GM19099 (cell line): ENCODE measurements around the gene GALNTL6.

ENCODE experiments used
- POLR2A ChIP-seq: IDR thresholded peaks from 3 replicates; pipeline ENCODE4 v1.6.1; 2011; ENCODE audit warnings: low read depth; ENCODE audit not compliant: insufficient read length; ENCODE audit errors: extremely low read depth

GALNTL6 gene

DNA sequence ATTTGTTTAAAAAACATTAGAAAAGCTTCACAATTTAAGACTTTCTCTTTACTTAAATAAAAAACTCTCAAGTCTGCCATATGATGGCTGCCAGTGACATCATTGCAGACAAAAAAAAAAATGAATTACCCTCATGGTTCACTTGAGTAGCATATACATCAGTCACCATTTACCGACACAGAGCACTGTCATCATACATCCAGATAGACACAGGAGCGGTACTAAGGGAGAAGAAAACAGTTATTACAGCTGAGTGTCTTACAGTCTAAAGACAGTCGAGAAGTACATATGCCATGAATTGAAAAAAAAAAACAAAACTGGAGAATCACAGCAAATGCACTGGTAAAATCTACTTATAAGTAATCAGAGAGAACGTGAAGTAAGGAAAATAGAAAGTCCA is 949.7 kb downstream of the GALNTL6 start:
- TF ChIP-seq POLR2A: no peak

DNA sequence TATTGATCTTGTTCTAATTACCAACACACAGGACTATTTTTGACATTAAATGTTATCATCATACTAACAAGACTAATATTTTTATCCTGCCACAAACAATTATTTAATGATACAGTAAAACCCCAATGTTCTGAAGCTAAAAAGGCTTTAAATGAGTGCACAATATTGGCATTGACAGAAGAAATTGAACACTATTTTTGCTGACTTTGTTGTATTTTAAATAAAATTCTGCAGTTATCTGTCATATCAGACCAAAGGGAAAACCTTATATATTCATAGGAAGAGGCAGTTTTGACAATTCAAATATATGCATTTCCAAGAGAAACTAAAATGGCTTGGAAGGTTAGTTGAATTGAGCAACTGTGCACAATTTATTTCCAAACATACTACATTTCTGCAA is 957.6 kb downstream of the GALNTL6 start:
- TF ChIP-seq POLR2A: no peak

DNA sequence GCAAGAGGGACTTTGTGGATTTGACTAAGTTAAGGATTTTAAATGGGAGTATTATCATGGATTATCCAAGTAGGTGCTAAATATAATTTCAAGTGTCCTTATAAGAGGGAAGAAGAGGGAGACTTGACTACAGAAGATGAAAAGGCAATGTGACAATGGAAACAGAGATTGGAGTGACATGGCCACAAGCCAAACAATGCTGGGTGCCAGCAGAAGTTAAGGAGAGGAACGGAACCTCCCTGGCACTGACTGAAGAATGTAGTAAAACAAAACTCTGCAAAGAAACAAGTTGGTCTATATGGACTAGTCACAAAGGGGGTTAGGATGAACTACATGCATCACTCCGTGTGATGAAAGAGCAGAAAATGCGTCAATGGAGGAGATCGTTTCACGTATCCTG is 959.6 kb downstream of the GALNTL6 start:
- no peak for TF ChIP-seq POLR2A

DNA sequence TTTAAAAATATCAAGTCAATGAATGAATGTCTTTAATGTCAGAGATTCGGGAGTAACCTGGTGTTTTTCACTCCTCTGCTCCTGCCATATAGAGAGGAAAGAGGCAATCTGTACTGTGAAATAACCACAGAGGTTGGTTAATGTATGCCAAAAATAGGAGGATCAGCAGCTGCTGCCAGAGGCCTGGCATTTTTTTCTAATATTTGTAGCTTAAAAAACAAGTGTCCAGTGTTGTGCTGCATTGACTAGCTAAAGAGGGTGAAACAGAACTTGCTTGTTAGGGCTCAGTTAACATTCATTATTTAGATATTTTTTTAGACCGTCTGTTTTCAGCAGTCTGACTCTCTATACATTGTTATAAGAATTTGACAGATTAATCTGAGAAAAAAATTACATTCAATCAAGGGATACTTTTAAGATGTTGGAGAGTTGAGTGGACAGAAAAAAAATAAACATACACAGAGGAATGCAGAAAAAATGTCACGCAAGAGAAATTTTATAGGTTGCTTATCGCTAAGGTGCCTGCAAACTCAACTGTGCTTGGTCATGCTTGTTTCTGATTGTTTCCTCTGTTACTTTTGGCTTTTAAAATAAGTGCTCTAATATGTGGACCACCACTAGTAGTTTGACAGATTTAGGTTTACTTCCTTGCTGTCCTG is 963.1 kb downstream of the GALNTL6 start:
- no peak for TF ChIP-seq POLR2A

DNA sequence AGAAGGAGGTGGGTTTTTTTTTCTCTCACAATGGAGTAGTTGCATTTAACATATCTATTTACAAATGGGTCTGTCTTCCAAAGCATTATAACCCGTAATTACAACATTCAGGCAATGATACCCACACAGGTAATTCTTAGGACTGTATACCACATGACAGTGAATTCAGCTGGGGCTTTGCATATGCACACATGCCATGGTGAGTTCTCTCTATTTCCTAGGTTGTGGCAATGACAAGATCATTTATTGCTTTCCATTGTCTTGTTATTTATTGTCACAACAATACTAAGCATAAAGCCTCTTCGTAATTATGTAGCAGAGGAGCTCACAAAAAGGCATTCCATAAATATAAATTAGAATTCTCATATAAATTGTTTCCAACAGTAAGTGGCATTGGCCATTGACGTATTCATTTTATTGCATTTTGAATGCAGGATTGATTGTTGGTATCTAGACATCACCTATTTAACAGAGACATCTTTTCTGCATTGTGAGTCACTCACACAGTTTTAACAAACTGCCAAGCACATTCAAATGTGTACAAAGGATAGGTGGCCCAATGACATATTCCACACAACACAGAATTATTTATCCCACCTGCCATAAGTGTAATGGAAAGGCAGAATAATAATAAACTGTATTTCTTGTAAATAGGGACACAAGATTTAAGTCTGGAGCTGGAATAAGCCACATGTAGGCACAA is 964.7 kb downstream of the GALNTL6 start:
- TF ChIP-seq POLR2A: no peak

DNA sequence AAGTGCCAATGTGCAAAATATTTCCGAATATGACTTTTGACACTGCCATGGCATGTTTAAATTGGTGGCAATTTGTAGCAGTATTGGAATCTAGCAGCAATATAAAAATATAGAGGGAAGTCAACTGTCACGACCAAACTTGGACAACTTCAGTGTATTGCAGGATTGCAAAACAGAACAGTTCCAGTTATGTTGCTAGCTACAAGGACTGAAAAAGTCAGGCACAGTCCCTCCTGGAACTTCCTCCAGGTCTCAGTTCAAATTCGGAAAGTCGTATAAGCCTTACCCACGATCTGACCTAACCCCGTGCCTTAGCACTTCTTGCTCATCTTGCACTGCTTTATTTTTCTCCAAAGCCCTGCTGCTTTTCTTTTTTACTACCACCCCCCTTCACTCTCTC is 965.4 kb downstream of the GALNTL6 start:
- TF ChIP-seq POLR2A: no peak

DNA sequence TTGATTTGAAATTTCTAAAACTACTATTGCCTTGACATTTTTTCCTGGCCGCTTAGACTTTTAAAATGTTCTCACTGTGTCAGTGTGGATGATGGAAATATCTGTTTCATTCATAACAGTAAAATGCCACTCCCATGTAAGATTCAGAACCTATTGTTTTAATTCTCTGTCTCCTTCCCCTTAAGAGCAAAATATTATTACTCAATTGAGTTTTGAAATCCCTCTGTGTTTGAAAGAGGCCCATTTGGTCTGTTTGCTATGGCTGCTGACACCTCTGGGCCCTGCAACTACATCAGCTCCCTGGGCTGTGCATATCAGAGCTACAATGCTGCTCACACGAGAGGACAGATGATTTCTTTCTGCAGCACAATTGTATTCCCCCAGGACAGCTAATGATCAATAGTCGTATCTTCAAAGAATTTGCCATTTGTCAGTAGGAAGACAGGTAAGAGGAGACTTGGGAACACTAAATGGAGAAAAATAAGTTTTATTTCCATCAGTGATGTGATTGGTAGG is 967.4 kb downstream of the GALNTL6 start:
- no peak for TF ChIP-seq POLR2A

DNA sequence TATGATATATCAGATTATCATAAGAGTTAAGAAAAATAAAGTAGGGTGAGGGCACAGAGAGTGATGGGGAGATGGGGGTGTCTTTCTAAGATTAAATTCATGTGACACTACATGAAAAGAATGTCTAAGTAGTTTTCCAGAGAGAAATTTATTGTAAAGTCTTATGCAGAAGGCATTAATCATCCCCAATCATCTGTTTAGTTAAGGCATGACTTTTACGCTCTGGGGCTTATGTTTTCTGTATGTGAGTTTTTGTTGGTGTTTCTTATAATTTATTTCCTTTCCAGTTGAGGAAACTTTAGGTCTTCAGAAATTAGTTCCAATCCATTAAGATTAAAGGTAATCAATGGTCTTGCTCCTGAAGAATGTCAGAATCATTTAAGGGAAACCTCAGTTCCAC is 972.4 kb downstream of the GALNTL6 start:
- no peak for TF ChIP-seq POLR2A

DNA sequence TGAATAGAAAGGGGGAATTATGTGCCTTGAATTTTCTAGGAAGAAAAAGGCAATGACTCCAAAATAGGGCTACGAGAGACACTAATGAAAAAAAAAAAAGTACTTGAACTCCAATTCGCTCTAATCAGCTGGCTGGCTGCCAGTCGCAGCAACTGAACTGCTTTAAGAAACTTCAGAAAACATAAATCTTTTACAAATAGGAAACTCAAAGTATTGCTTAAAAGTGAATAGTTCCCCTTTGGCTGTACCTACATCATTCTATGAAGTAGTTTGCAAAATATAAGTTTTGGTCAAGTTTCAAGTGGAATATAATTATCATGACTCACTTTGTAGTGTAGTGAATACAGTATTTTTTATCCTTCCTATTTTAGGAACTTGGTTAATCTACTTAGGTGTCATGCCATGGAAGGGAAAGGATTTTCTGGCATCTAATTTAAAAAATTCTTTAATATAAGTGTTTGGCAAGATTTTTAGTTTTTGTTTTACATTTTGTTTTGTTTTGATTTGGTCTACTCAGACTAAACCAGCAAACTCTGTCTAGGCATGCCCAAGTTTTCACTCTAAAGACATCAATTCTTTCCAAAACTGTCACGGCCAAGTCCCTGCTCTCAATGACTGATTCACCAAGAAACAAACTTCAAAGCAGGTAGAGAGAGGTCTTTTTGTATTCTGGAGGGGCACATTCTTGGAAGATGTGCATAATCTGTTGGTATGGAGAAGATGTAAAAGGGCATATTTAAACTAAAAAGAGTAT is 973.0 kb downstream of the GALNTL6 start:
- no peak for TF ChIP-seq POLR2A

DNA sequence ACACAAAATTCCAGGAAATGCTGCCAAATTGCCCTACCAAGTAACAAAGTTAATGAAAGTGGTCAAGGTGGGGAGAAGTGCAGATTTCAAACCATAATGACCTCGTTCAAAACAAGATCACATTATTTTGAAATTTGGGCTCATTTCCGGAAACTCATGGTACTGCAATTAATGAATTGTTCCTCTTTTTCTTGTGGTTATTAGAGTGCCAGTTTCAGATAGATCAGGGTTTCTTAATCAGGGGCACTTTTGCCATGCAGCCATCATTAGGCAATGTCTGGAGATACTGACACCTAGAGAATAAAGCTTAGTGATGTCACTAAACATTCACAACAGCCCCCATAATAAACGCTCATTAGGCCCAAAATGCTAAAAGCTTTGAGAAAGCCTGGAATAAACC is 973.9 kb downstream of the GALNTL6 start:
- no peak for TF ChIP-seq POLR2A

DNA sequence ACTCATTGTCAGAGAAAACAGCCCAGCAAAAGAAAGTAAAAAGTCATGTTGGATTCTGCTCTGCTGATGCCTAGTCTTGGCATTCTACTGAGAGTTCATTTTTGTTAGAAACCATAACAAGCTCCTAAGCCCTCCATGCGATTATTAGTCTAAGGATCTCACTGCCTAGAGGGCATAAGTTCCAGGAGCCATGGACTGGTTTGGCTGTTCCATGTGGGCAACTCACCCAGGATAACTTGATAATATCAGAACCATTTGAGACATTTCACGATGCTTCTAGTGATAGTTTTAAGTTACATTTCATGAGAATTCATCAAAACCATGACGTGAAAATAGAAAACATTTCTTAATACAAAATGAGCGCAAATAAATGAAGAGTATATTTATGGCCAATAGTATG is 978.6 kb downstream of the GALNTL6 start:
- no peak for TF ChIP-seq POLR2A

DNA sequence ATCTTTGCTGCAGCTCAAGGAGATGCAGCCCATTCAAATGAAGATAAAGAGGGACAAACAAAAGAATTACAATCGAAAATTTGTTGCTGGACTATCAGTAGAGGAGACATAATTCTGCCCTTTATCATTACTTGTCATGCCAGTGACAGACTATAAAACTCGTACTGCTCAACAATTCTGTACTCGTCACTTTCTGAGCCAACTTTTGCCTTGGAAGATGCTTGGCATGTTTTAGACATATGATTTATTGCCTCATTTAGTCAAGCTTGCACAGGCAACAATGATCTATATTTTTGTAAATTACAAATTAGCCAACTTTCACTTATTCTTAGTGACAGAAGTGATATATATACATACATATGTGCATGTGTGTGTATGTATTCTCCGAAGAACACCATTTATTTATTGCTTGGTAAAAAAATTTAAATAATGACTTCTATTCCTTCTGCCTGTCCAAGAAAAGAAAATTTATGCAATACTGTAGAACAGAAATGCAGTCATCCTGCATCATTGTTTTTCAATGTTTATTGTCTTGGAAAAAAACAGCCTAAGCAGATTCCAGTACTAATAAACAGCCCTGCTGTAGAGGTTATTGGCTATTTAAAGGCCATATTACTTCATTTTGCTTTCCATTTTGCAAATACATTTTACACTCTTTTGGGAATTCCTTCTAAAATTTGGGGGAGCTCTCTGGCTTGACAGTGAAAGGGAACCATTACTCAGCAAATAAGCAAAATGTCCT is 980.5 kb downstream of the GALNTL6 start:
- no peak for TF ChIP-seq POLR2A

DNA sequence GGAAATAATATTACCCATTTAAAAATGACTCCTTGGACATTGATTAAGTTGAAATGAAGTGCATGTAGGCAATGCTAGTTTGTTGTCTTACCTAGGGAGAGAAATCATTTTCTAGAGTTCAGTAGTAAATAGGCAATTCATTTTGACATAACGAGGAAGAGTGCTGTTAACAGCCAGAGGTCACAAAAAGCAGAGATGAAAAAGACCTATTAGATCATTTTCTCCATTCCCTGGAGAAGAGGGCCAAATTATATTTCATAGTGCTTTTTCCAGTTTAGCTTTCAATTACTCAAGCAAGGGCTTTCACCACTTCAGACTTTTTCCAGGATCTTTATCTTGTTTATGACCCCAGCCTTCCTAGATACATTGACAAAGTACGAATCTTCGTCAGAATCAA is 981.1 kb downstream of the GALNTL6 start:
- no peak for TF ChIP-seq POLR2A

DNA sequence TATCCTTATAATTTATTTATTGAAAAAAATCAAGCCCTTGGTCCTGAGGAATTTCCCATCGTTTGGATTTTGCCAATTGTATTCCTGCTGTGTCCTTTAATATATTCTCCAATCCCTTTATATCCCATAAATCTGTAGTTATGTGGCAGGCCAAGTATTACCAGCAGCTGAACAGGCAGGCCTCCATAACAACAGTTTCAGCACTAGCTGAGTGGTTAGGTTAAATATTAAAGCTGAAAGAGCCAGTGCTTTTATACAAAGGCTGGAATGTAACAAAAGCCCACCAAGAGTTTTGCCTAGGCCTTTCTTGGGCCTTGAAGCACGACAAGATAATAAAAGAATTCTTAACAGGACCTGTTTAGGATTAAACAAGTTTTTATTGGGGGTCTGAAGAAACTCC is 988.8 kb downstream of the GALNTL6 start:
- no peak for TF ChIP-seq POLR2A

DNA sequence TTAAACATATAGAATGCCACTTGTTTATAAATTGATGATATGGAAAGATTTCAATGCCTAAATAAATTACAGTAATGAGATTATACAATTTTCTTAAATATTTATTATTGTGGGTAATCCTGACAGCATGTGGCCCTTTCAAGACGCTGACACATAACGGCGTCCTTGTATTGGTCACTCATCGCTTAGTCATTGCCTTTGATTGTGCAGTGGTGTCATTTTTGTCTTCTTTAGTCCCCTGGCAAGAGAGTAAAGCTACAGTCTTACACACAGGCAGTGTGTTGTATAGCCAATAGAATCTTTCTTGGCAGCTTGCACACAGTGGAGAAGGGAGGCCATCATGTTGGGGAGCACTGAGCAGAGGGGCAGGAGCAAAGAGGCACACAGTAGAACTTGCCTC is 993.6 kb downstream of the GALNTL6 start:
- no peak for TF ChIP-seq POLR2A
